ENCODE results near the gene GRM7.

Gene GRM7

DNA sequence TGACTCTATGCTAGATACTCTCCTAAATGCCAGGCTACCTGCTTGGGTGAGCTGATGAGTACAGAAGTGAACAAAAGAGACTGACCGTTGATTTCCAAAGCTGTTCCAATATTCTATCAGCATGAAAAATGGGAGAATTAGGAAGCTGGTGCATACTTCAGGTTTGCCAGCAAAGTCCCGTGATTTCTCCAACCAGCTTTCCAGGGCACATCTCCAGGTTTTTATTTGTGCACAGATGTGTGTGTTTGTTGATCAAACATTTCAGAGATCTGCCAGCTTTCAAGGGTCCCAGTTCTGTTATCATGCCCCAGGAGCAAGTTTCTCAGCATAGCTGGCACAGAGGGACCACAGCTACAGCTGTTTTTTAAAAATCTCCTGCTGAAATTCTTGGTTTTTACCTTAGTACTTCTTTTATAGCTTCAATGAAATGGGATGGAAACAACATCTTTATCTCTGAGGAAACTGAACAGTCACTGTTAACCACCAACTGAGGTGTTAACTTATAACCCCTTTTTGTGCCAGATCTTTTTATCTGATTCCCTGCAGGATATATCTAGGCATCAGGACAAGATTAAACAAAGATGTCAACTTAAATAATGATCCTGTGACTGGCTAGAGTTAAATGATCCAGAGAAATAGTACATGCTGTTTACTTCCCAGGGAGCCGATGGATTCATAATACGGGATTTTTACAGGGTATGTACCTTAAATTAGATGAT, 380.8 kb downstream of the GRM7 start:
- Histone ChIP-seq H3K4me3 (ENCODE audit: low read depth, low read length) (no peak overlapping the region), H3K27ac (no peak overlapping the region), H3K9me3 (ENCODE audit: severe bottlenecking) (no peaks in the 10 kb centered on the region), H3K36me3 (no peaks in the 10 kb centered on the region), H3K27me3 (ENCODE audit: insufficient read depth, low read depth, severe bottlenecking) (no peaks in the 10 kb centered on the region)
- TF ChIP-seq, protein P1, sequence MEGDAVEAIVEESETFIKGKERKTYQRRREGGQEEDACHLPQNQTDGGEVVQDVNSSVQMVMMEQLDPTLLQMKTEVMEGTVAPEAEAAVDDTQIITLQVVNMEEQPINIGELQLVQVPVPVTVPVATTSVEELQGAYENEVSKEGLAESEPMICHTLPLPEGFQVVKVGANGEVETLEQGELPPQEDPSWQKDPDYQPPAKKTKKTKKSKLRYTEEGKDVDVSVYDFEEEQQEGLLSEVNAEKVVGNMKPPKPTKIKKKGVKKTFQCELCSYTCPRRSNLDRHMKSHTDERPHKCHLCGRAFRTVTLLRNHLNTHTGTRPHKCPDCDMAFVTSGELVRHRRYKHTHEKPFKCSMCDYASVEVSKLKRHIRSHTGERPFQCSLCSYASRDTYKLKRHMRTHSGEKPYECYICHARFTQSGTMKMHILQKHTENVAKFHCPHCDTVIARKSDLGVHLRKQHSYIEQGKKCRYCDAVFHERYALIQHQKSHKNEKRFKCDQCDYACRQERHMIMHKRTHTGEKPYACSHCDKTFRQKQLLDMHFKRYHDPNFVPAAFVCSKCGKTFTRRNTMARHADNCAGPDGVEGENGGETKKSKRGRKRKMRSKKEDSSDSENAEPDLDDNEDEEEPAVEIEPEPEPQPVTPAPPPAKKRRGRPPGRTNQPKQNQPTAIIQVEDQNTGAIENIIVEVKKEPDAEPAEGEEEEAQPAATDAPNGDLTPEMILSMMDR (IDR thresholded peaks at IDR 0.05; ENCODE audit: low read depth, low read length) = no peak
- no peak for DNase-seq

GRCh38 chr3:7242303-7242635, 381.4 kb downstream of the GRM7 start:
- Histone ChIP-seq H3K27ac (no peak overlapping the region), H3K36me3 (no peaks in the 10 kb centered on the region), H3K9me3 (ENCODE audit: severe bottlenecking) (no peaks in the 10 kb centered on the region), H3K27me3 (ENCODE audit: insufficient read depth, low read depth, severe bottlenecking) (no peaks in the 10 kb centered on the region), H3K4me3 (ENCODE audit: low read depth, low read length) (no peak overlapping the region)
- DNase-seq = no peak
- TF ChIP-seq, protein P1 (IDR thresholded peaks at IDR 0.05; ENCODE audit: low read depth, low read length) = no peak

DNA sequence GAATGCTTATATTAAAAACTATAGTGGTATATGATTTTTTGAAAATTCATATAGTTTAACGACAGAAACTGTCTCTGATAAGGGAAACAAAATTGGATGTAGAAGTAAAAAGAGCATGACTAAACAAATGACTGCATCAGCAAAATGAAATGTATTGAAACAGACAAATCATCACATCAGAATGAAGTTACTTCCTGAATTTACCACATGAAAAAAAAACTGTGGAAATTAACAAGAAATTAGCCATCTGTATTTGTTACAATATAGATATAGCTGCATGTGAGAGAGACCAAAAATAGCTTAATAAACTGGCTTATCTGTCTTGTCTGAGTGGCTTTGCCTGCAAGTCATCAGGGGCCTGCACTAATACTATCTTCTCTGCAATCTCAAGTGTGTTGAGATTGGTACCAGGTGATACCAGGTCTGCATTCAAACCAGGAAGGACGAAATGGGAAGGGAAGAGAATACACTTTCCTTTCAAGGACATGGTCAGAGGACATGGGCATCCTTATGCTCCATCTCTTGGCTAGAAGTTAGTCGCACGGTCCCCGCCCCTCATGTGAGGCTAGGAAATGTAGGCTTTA, 388.7 kb downstream of the GRM7 start:
- Histone ChIP-seq H3K4me3 (ENCODE audit: low read depth, low read length) (no peak overlapping the region), H3K9me3 (ENCODE audit: severe bottlenecking) (no peaks in the 10 kb centered on the region), H3K27ac (no peak overlapping the region), H3K27me3 (ENCODE audit: insufficient read depth, low read depth, severe bottlenecking) (no peaks in the 10 kb centered on the region), H3K36me3 (no peaks in the 10 kb centered on the region)
- TF ChIP-seq, protein P1 (IDR thresholded peaks at IDR 0.05; ENCODE audit: low read depth, low read length) = no peak
- no peak for DNase-seq

DNA sequence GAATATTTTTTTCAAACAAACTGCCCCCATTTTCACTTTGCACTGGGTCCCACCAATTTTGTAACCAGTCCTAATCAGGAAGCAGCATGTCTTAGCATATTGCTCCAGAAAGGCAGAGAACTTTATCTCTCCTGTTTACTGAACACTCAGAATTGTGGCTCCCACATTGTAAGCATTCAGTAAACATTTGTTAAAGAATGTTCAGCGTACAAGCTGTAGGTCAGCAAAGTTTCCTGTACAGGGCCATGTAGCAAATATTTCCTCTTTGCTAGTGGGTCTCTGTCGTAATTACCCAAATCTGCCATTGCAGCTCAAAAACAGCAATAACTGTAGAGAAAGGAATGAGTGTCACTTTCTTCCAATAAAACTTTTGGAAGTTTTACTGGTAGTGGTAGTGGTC, 393.3 kb downstream of the GRM7 start:
- Histone ChIP-seq H3K4me3 (ENCODE audit: low read depth, low read length) (no peak overlapping the region), H3K27me3 (ENCODE audit: insufficient read depth, low read depth, severe bottlenecking) (no peaks in the 10 kb centered on the region), H3K9me3 (ENCODE audit: severe bottlenecking) (peaks cover 8% of the 10 kb centered on the region), H3K36me3 (no peaks in the 10 kb centered on the region), H3K27ac (no peak overlapping the region)
- TF ChIP-seq, protein P1 (IDR thresholded peaks at IDR 0.05; ENCODE audit: low read depth, low read length) = no peak
- DNase-seq = no peak

DNA sequence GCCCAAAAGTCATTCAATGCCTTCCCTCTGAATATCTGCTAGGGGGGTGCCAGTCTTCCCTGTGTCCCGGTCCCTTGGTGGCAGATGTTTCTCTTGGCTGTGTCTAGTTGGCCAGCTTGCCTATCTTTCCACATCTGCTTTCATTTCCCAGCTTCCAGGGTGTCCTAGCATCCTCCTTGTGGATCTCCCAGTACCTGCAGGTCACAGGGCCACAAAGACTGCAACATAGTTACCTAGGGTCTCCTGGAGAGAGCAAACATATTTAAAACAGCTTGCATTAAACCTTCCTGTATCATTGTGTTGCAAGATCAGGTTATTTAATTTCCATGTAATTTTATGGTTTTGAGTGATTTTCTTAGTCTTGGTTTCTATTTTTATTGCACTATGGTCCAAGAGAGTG, 400.1 kb downstream of the GRM7 start:
- Histone ChIP-seq H3K36me3 (no peaks in the 10 kb centered on the region), H3K4me3 (ENCODE audit: low read depth, low read length) (no peak overlapping the region), H3K9me3 (ENCODE audit: severe bottlenecking) (peaks cover 8% of the 10 kb centered on the region), H3K27me3 (ENCODE audit: insufficient read depth, low read depth, severe bottlenecking) (no peaks in the 10 kb centered on the region), H3K27ac (no peak overlapping the region)
- DNase-seq = no peak
- TF ChIP-seq, protein P1 (IDR thresholded peaks at IDR 0.05; ENCODE audit: low read depth, low read length) = no peak
